GM19452 (cell line): ENCODE data around the gene SLCO3A1.
"Not testable (repeated sequence)": the region's sequence is repeated elsewhere in the genome, so short reads cannot be mapped to it uniquely, and the experiment has no call there.

Experiments
- ATAC-seq: cut with Tn5 transposase; IDR thresholded peaks from one replicate; pipeline ENCODE4 v1.9.1; 2021; ENCODE audit not compliant: unreplicated experiment

Gene SLCO3A1

DNA sequence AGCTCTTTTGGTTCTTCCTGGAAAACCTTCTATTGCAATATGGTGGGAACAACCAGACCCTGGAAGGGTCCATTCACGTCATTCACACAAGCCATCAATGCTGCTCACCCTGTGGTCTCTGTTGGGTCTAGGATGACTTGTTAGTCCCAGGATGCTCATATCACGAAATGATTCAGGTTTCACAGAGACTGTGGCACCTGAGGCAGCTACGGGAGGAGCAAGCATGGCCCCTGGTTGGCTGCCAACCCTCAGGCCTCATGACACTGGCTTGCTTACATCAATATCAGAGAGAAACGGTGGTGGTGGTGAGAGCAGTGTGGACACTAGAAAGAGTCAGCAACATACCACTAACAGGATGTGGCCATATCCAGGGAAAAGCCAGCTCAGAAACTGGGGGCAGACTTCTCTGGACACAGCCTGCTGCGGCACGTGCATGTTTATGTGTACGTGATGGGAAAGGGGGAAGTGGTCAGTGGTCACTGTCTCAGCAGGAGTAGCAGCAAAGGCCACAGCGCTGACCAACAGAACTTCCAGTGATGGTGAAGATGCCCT lies 331.2 kb downstream of the SLCO3A1 start:
- ATAC-seq: no peak

DNA sequence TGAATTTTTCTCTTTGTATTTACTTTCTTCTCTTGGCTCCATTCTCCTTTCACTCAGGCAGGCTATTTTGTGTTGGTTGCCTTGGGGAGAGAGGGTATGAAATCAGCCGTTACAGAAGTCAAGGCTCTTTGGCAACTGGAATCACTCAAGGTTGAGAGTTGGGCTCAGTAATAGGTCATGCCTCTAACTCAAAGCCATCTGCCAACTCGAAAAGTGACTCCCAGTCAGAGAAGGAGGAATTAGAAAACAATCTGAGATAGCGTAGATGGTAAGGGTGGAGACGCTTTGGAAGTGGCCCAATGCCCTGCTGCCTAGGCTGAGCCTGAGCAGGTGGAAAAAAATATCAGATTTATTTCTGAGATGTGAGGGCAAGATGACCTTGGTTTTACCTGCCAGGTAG lies 334.5 kb downstream of the SLCO3A1 start:
- no peak for ATAC-seq

DNA sequence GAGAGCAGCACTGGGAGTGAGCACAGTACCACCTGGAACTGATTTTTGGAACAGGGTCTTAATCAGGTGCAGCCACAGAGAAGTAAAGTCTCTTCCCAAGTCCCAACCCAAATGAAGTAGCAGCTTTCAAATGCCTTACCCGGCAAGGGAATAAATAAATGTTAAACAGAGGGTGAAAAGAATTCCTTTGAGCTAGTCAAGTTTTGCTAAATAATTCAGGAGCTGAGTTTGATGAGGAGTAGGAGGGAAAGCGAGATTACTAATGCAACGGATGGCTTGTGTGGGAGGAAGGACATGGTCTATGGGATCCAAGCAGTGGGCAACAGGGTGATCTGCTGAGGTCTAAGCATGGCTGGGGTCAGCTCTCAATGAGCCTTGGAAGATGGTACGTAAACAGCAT lies 335.7 kb downstream of the SLCO3A1 start:
- no peak for ATAC-seq

DNA sequence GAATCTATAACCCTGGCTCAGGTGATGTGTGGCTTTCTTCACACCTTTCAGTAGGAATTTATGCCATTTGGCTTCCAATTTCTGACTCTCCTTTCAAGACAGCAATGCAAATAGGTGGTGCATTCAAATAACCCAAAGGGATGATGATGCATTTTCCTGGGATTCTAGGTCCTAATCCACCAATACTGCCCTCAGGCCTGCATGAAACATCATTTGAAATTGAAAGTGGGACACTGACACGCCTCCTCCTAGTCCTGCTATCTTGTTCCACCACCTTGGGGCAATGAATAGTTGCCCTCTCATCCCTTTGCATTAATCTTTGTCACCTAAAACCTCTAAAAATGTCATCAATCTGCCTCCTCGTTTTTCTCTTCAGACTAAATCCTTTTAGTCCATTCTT lies 341.7 kb downstream of the SLCO3A1 start:
- ATAC-seq: no peak

DNA sequence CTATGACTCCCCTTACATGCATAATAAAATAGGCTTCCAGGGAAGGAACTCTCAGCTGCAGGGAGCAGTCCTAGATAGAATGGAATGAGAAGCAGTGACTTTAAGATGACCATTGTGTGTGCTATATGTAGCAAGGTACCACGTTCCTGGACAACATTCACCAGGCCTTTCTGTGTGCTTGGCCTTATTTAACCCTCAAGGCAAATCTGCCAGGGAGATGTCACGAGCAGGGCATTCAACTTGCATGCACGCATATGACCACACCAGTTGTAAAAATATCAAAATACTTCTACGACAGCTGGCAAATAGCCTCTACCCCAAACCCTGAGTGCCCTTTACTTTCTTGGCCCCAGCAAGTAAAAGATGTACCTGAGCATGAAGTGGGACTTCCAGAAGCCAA lies 342.8 kb downstream of the SLCO3A1 start:
- ATAC-seq: no peak

DNA sequence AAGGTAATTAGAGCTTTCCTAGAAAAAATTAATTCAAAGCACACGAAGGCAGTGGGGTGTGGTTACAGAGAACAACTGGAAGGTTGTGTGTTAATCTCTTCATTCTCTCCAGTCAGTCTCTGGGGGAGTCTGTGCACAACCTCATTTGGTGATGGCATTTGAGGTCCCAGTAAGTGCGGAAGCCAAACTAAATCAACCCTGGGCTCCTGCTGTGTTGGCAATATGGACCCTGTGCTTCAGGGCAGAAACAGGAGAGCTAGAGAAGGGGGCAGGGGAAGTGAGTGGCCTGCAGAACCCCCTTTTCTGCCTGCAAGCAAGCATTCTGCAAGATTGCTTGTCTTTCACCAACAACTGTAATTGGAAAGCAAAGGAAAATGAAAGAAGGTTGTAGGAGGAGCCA lies 344.2 kb downstream of the SLCO3A1 start:
- no peak for ATAC-seq

DNA sequence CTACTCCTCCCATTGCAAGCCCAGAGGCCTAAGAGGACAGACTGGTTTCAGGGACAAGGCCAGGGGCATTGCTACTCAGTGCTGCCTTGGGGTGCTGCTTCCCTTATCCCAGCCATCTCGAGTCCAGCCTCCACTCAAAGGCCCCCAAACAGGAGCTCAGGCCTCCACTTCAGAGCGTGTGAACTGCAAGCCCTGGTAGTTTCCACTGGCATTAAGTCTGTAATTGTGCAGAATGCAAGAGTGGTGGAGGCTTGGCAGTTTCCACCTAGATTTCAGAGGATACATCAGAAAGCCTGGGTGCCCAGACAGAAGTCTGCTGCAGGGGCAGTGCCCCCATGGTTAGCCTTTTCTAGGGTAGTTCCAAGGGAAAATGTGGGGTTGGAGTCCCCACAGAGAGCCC lies 347.4 kb downstream of the SLCO3A1 start:
- no peak for ATAC-seq

DNA sequence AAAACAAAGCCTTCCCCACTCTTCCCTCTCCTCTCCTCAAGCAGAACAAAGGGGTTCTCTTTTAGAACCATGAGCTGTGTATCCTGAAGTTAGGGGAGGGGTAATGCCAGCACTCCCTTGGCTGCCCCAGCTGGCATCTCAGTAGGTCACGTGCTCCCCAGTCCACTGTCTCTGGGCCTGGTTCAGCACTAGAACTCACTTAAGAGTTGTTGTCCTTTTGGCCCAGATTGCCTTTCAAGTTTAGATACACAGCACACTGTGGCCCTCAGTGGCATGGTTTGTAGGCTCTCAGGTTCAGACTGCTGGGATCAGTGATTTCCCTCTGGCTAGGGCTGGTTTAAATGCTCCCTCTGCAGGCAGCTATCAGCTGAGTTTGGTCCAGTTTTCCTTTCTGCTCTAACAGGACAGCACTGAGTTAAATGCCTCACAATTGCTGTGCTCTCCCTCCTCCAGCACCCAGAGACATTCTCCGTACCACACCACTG lies 351.8 kb downstream of the SLCO3A1 start:
- ATAC-seq: no peak

DNA sequence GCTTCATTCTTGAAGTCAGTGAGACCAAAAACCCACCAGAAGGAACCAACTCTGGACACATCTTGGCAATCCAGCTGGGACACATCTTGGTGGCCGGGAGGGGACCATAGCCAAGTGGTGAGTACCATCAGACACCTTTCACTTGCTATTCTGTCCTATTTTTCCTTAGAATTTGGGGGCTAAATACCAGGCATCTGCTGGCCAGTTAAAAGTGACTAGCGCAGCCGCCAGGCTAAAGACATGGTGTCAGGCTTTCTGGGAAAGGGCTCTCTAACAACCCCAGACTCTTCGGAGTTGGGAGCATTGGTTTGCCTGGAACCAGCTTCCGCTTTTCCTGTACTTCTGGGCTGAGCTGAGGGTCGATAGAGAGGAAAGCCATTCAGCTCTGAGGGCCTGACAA lies 354.1 kb downstream of the SLCO3A1 start:
- not testable (repeated sequence) for ATAC-seq
